Neuronal stem cell (in vitro differentiated cells): ENCODE measurements around the gene SLC17A9.

Source experiments
- DNase-seq: peaks from one replicate; pipeline ENCODE4 v3.0.0-alpha.2; 2013; ENCODE audit warnings: low spot score
- H2AFZ ChIP-seq: one replicate; pipeline ENCODE4 v1.6.1; 2013; ENCODE audit warnings: mild to moderate bottlenecking, low read length, inconsistent platforms
- H2AK5ac ChIP-seq: 2 replicates; pipeline ENCODE4 v1.6.1; 2013; ENCODE audit warnings: low read depth, mild to moderate bottlenecking, inconsistent platforms, low read length, moderate library complexity, mixed read lengths
- H2BK120ac ChIP-seq: 2 replicates; pipeline ENCODE4 v1.6.1; 2013; ENCODE audit warnings: low read depth, mild to moderate bottlenecking, inconsistent platforms, low read length, moderate library complexity, mixed read lengths
- H2BK12ac ChIP-seq: one replicate; pipeline ENCODE4 v1.6.1; 2013; ENCODE audit warnings: low read length, inconsistent platforms
- H2BK15ac ChIP-seq: 2 replicates; pipeline ENCODE4 v1.6.1; 2013; ENCODE audit warnings: mild to moderate bottlenecking, low read length, inconsistent platforms, mixed read lengths
- H2BK5ac ChIP-seq: one replicate; pipeline ENCODE4 v1.6.1; 2013; ENCODE audit warnings: inconsistent platforms, mild to moderate bottlenecking, low read length, moderate library complexity
- H3K14ac ChIP-seq: one replicate; pipeline ENCODE4 v1.6.1; 2013; ENCODE audit warnings: low read length, inconsistent platforms
- H3K18ac ChIP-seq: 2 replicates; pipeline ENCODE4 v1.6.1; 2013; ENCODE audit warnings: low read length, inconsistent platforms
- H3K23ac ChIP-seq: 2 replicates; pipeline ENCODE4 v1.6.1; 2013; ENCODE audit warnings: low read depth, mild to moderate bottlenecking, mixed read lengths, low read length, inconsistent platforms; ENCODE audit not compliant: poor library complexity
- H3K27ac ChIP-seq: replicated peaks from 3 replicates; pipeline ENCODE4 v1.5.1; 2013; ENCODE audit warnings: low read length, inconsistent platforms
- H3K27me3 ChIP-seq, 3 experiments: 2 replicates each; pipeline ENCODE4 v1.6.1; 2013; ENCODE audit warnings: low read length in 3 of 3, mild to moderate bottlenecking in 2 of 3, inconsistent platforms in 1 of 3, low read depth in 1 of 3, mixed read lengths in 1 of 3, moderate library complexity in 1 of 3; ENCODE audit not compliant: control insufficient read depth in 3 of 3, insufficient read depth in 3 of 3
- H3K36me3 ChIP-seq, 2 donors: replicated peaks in 1 of 2; 2 replicates each; pipeline ENCODE4 v1.6.1; 2013; ENCODE audit warnings: low read length in 2 of 2; ENCODE audit not compliant: control insufficient read depth in 2 of 2, insufficient read depth in 2 of 2
- H3K4ac ChIP-seq: 2 replicates; pipeline ENCODE4 v1.6.1; 2013; ENCODE audit warnings: inconsistent platforms, mild to moderate bottlenecking, low read length, moderate library complexity
- H3K4me1 ChIP-seq, 2 donors: 1 replicate in 1 of 2; 2 replicates in 1 of 2; pipeline ENCODE4 v1.6.1; 2013; ENCODE audit warnings: low read length in 2 of 2, low read depth in 1 of 2; ENCODE audit not compliant: control insufficient read depth in 2 of 2, insufficient read depth in 1 of 2
- H3K4me2 ChIP-seq: one replicate; pipeline ENCODE4 v1.6.1; 2013; ENCODE audit warnings: mild to moderate bottlenecking, low read length, inconsistent platforms; ENCODE audit not compliant: insufficient read depth, poor library complexity, severe bottlenecking
- H3K4me3 ChIP-seq, 2 donors: 2 replicates each; pipeline ENCODE4 v1.5.1; 2013; ENCODE audit warnings: low read length in 2 of 2, mild to moderate bottlenecking in 2 of 2, inconsistent platforms in 1 of 2, moderate library complexity in 1 of 2
- H3K79me1 ChIP-seq: one replicate; pipeline ENCODE4 v1.6.1; 2013; ENCODE audit warnings: low read depth, mild to moderate bottlenecking, inconsistent platforms, low read length, moderate library complexity
- H3K9ac ChIP-seq: one replicate; pipeline ENCODE4 v1.6.1; 2013; ENCODE audit warnings: mild to moderate bottlenecking, low read depth, low read length, inconsistent platforms; ENCODE audit not compliant: poor library complexity
- H3K9me3 ChIP-seq, 2 donors: replicated peaks in 1 of 2; 2 replicates each; pipeline versions ENCODE3 to v1.6.1; 2013; ENCODE audit warnings: low read length in 2 of 2, mild to moderate bottlenecking in 2 of 2, inconsistent platforms in 1 of 2, low read depth in 1 of 2, mixed read lengths in 1 of 2, moderate library complexity in 1 of 2; ENCODE audit not compliant: control insufficient read depth in 2 of 2, insufficient read depth in 1 of 2
- H4K8ac ChIP-seq: one replicate; pipeline ENCODE4 v1.6.1; 2013; ENCODE audit warnings: low read depth, mild to moderate bottlenecking, inconsistent platforms, low read length, moderate library complexity
- H4K91ac ChIP-seq: one replicate; pipeline ENCODE4 v1.6.1; 2013; ENCODE audit warnings: low read length, low read depth, mild to moderate bottlenecking, inconsistent platforms; ENCODE audit not compliant: poor library complexity
- WGBS, 2 donors: extraction: QIAGEN DNeasy Blood & Tissue Kit; methylation state at CpG; one replicate each; pipeline ENCODE4 v1.1.7; 2013; ENCODE audit warnings: missing lambda C conversion rate in 2 of 2, mixed read lengths in 1 of 2; ENCODE audit not compliant: insufficient read length in 2 of 2, insufficient replicate concordance in 1 of 2; ENCODE audit errors: extremely low coverage in 2 of 2; 5-methylcytosine and 5-hydroxymethylcytosine counted together

The SLC17A9 gene

DNA sequence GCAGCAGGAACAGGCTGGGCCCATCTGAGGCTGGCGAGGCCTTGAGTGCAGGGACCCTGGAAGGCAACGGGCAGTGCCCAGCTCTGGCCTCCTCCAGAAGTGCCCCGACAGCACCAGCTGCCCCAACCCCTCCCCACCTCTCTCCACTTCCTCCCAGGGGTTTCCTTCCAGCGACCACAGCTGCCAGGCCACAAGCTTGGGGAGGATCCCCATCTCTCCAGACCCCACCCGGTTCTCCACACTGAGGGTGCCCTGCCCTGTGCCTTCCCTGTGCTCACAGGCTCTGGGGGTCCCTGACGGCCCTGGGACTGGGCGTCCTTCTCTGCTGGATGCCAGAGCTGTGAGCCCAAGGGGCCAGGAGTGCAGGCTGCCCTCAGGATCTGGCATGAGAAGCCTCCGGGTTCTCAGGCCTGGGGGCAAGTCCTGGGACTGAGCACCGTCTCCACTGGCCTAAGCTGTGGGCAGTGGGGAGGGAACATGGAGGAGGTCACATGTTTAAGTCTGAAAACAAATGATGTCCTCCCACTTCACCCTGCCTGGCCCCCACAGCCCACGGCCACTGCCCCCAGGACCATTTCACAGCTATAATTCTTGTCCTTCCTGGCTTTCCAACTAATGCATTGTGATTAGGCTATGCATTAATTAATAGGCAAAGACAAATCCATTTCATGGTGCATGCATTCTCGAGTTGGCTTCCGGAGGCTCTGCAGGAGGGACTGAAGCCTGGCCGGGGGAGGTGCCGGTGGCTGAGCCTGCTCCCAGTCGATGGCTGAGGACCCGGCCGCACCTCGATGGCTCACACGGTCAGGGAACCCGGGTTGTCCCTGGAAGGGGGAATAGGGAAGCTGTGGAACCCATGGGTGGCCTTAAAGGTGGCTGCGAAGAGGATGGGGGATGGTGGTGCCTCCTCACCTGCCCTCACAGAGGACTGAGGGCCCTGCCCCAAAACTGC lies 29.9 kb downstream of the SLC17A9 start:
- H3K36me3 ChIP-seq, result no peaks in the 10 kb centered on the region
- peak overlapping the region; percentile 95 for H2BK15ac ChIP-seq
- H3K4me1 ChIP-seq, result peaks cover 32 to 46% of the 10 kb centered on the region in 2 donors
- H3K23ac ChIP-seq, result peak overlapping the region; percentile 62
- H3K4ac ChIP-seq, result peak overlapping the region; percentile 70
- no peaks in the 10 kb centered on the region for H3K9me3 ChIP-seq
- H3K14ac ChIP-seq, result no peak overlapping the region
- WGBS, 2 donors, result no CpG with 5 or more reads among the region's 21 CpGs
- H3K27me3 ChIP-seq, result peaks cover 0 to 54% (median 0%) of the 10 kb centered on the region in 3 experiments
- H3K27ac ChIP-seq, result no peak overlapping the region
- no peak for DNase-seq
- H3K4me3 ChIP-seq, result no peak overlapping the region
- peak overlapping the region; percentile 3 for H3K9ac ChIP-seq
- H2BK5ac ChIP-seq, result peak overlapping the region; percentile 87
- H2AK5ac ChIP-seq, result peak overlapping the region; percentile 93
- H2BK120ac ChIP-seq, result peak overlapping the region; percentile 65
- H3K18ac ChIP-seq, result peak overlapping the region; percentile 92
- H2AFZ ChIP-seq, result peak overlapping the region; percentile 6
- no peak overlapping the region for H2BK12ac ChIP-seq
- peak overlapping the region; percentile 61 for H4K91ac ChIP-seq
- H3K79me1 ChIP-seq, result no peaks in the 10 kb centered on the region
- no peak overlapping the region for H3K4me2 ChIP-seq
- peak overlapping the region; percentile 25 for H4K8ac ChIP-seq

DNA sequence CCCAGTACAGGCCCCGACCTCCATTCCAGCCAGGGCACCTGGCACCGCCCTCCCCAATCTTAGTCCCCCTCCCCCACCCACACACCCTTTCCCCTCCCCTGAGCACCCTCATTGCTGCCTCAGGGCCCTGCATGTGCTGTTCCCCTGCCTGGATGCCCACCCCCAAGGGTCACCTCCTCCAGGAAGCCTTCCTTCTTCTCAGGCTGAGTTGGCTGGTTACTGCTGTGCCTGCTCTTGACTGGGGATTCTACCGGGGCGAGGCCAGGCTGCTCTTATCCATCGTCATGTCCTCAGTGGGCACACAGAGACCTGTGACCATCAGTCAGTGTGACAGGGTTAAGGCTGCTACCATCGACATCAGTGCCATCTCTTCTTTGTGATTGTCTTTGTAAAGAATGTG lies 30.7 kb downstream of the SLC17A9 start:
- DNase-seq, result no peak
- WGBS, 2 donors, result no CpG with 5 or more reads among the region's 6 CpGs

DNA sequence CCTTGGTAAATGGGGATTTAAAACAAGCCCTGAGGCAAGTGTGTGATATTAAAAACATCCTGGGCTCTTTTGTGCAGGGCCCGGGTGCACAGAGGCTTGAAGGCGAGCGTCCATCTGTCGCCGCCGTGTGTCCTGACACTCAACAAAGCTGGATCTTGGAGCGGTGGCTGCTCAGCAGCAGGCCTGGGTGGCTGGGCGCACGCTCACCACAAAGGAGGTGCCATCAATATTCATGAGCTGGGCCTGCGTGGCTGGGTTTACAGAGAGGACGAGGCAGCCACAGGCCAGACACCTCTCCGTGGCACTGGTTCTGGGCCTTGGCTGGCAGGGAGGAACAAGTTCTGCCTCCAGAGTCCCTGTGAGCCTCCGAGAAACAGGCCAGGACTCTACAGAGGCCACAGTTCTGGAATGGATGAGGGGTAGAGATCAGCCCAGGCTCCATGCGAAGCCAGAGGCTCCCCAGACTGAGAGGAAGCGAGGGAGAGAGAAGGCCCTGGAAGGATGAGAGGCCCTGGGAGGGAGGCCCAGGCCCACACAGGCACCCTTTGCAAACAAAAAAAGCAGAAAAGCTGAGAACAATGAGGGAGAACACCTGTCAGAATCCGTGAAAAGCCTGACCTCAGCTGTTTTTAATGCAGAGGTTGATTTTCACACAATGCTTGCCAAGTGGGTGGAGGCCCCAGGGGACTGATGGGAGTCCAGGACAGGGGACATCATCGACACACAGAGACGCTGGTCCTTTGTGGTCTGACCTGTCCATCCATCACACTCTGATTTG lies 32.3 kb downstream of the SLC17A9 start:
- Histone ChIP-seq H3K27me3 (peaks cover 0 to 35% (median 0%) of the 10 kb centered on the region in 3 experiments), H3K9me3 (no peaks in the 10 kb centered on the region), H3K79me1 (no peaks in the 10 kb centered on the region), H3K4me3 (no peak overlapping the region), H3K27ac (no peak overlapping the region), H2BK5ac (peak overlapping the region; percentile 27), H2AK5ac (no peak overlapping the region), H3K36me3 (no peaks in the 10 kb centered on the region), H4K8ac (no peak overlapping the region), H2BK15ac (peak overlapping the region; percentile 77), H4K91ac (no peak overlapping the region), H3K4me2 (no peak overlapping the region), H2BK120ac (no peak overlapping the region), H2BK12ac (no peak overlapping the region), H3K4me1 (peaks cover 28 to 41% of the 10 kb centered on the region in 2 donors), H3K9ac (no peak overlapping the region), H3K18ac (peak overlapping the region; percentile 6), H3K14ac (no peak overlapping the region), H3K4ac (no peak overlapping the region), H2AFZ (peak overlapping the region; percentile 85), H3K23ac (no peak overlapping the region)
- DNase-seq, result no peak
- no CpG with 5 or more reads among the region's 18 CpGs for WGBS, 2 donors

More for the DNA sequence above, 30.7 kb downstream of the SLC17A9 start:
- Histone ChIP-seq H3K4me3 (no peak overlapping the region), H3K18ac (peak overlapping the region; percentile 79), H3K9me3 (no peaks in the 10 kb centered on the region), H3K27ac (no peak overlapping the region), H3K14ac (peak overlapping the region; percentile 91), H3K4ac (no peak overlapping the region), H3K9ac (no peak overlapping the region), H2BK12ac (no peak overlapping the region), H2BK5ac (peak overlapping the region; percentile 87), H2BK15ac (peak overlapping the region; percentile 62), H3K4me1 (peaks cover 32 to 46% of the 10 kb centered on the region in 2 donors), H3K79me1 (no peaks in the 10 kb centered on the region), H4K8ac (no peak overlapping the region), H3K27me3 (peaks cover 0 to 46% (median 0%) of the 10 kb centered on the region in 3 experiments), H3K23ac (no peak overlapping the region), H3K36me3 (no peaks in the 10 kb centered on the region), H2BK120ac (no peak overlapping the region), H2AFZ (no peak overlapping the region), H2AK5ac (peak overlapping the region; percentile 93), H4K91ac (no peak overlapping the region), H3K4me2 (no peak overlapping the region)

DNA sequence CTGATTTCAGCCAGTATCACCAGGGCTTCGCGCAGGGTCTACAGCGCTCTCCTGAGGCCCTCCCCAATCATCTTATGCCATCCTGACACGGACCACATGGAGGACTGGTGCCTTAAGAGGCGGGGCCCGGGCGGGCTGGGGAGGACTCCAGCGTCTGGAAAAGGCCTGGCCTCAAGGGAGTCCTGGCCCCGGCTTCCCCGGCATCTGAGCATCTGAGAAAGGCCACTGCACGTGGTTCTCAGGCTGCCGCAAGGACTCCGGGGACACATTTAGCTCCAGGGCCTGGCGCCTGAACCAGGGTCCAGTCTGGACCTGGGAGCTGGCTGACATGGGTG lies 32.9 kb downstream of the SLC17A9 start:
- no peak overlapping the region for H3K4me2 ChIP-seq
- peak overlapping the region; percentile 50 for H3K9ac ChIP-seq
- no peak overlapping the region for H4K91ac ChIP-seq
- no peaks in the 10 kb centered on the region for H3K36me3 ChIP-seq
- no peak for DNase-seq
- no peaks in the 10 kb centered on the region for H3K9me3 ChIP-seq
- H3K18ac ChIP-seq, result peak overlapping the region; percentile 80
- H3K4me1 ChIP-seq, result peaks cover 24 to 36% of the 10 kb centered on the region in 2 donors
- H3K4me3 ChIP-seq, result no peak overlapping the region
- H3K14ac ChIP-seq, result no peak overlapping the region
- H2BK120ac ChIP-seq, result no peak overlapping the region
- H3K79me1 ChIP-seq, result no peaks in the 10 kb centered on the region
- H2AFZ ChIP-seq, result peak overlapping the region; percentile 85
- WGBS, 2 donors, result no CpG with 5 or more reads among the region's 14 CpGs
- no peak overlapping the region for H3K4ac ChIP-seq
- no peak overlapping the region for H4K8ac ChIP-seq
- no peak overlapping the region for H3K23ac ChIP-seq
- peak overlapping the region; percentile 80 for H2AK5ac ChIP-seq
- H2BK12ac ChIP-seq, result no peak overlapping the region
- peak overlapping the region; percentile 77 for H2BK15ac ChIP-seq
- H3K27ac ChIP-seq, result no peak overlapping the region
- peak overlapping the region; percentile 27 for H2BK5ac ChIP-seq
- peaks cover 0 to 33% (median 0%) of the 10 kb centered on the region in 3 experiments for H3K27me3 ChIP-seq
